ENCODE measurements around the gene SLC39A6.
"Not testable (repeated sequence)": the region's sequence is repeated elsewhere in the genome, so short reads cannot be mapped to it uniquely, and the experiment has no call there.

Gene SLC39A6

GRCh38 chr18:36139245-36139644 is 10.1 kb upstream of the SLC39A6 start:
- DNase-seq (ENCODE audit: low spot score): no peak

- DNase-seq (ENCODE audit: low spot score): no peak
These were observed 6.1 kb upstream of the SLC39A6 start for GRCh38 chr18:36135264-36135663.

- DNase-seq (ENCODE audit: low spot score): no peak
These were observed 3.6 kb upstream of the SLC39A6 start for GRCh38 chr18:36132756-36133155.

GRCh38 chr18:36131692-36132483 is 2.7 kb upstream of the SLC39A6 start:
- no peak for DNase-seq (ENCODE audit: low spot score)

GRCh38 chr18:36130883-36131653 is 1.9 kb upstream of the SLC39A6 start:
- no peak for DNase-seq (ENCODE audit: low spot score)

- no peak for DNase-seq (ENCODE audit: low spot score)
These were observed 1.1 kb upstream of the SLC39A6 start for GRCh38 chr18:36130039-36130831.

GRCh38 chr18:36128907-36129299 is 237 bp downstream of the SLC39A6 start:
- DNase-seq (ENCODE audit: low spot score): no peak

- no peak for DNase-seq (ENCODE audit: low spot score)
These were observed 640 bp downstream of the SLC39A6 start for GRCh38 chr18:36128530-36128870.

- no peak for DNase-seq (ENCODE audit: low spot score)
These were observed 1.2 kb downstream of the SLC39A6 start for GRCh38 chr18:36127836-36128529.

- DNase-seq (ENCODE audit: low spot score): no peak
These were observed 2.5 kb downstream of the SLC39A6 start for GRCh38 chr18:36126668-36127067.

GRCh38 chr18:36124841-36125240 is 4.3 kb downstream of the SLC39A6 start:
- DNase-seq (ENCODE audit: low spot score): no peak

- no peak for DNase-seq (ENCODE audit: low spot score)
These were observed 8.8 kb downstream of the SLC39A6 start for GRCh38 chr18:36120297-36120696.

- DNase-seq (ENCODE audit: low spot score): not testable (repeated sequence)
These were observed 12.4 kb downstream of the SLC39A6 start for GRCh38 chr18:36116771-36117170.

GRCh38 chr18:36114738-36115137 is 14.4 kb downstream of the SLC39A6 start:
- DNase-seq (ENCODE audit: low spot score): no peak

GRCh38 chr18:36114251-36114650 is 14.9 kb downstream of the SLC39A6 start:
- DNase-seq (ENCODE audit: low spot score): no peak

GRCh38 chr18:36112302-36112701 is 16.8 kb downstream of the SLC39A6 start:
- DNase-seq (ENCODE audit: low spot score): no peak

- no peak for DNase-seq (ENCODE audit: low spot score)
These were observed 19.4 kb downstream of the SLC39A6 start for GRCh38 chr18:36109737-36110136.

- DNase-seq (ENCODE audit: low spot score): no peak
These were observed 20.5 kb downstream of the SLC39A6 start for GRCh38 chr18:36108601-36109000.

GRCh38 chr18:36108196-36108595 is 20.9 kb downstream of the SLC39A6 start:
- DNase-seq (ENCODE audit: low spot score): no peak

- DNase-seq (ENCODE audit: low spot score): no peak
These were observed 21.7 kb downstream of the SLC39A6 start for GRCh38 chr18:36107477-36107876.

- DNase-seq (ENCODE audit: low spot score): no peak
These were observed 24.4 kb downstream of the SLC39A6 start for GRCh38 chr18:36104749-36105148.

- DNase-seq (ENCODE audit: low spot score): no peak
These were observed 27.2 kb downstream of the SLC39A6 start for GRCh38 chr18:36101943-36102342.

Measured in COLO829 (cell line).